Measurements from ENCODE around the gene NAXD. TPM values are rescaled to one million over a fixed set of nuclear protein-coding genes. Genes with fewer than 3 reads are reported as not detected.

The NAXD gene
- total RNA-seq, 1 donor from 2014 or later, result 35.0 TPM

- no peak for DNase-seq (ENCODE audit: low read depth, low spot score)
- Mint-ChIP-seq H3K9me3 (no peaks in the 10 kb centered on the region), H3K27ac (ENCODE audit: unreplicated experiment) (no peak overlapping the region), H3K27me3 (ENCODE audit: low read depth) (peaks cover 14% of the 10 kb centered on the region), H3K4me1 (peaks cover 12% of the 10 kb centered on the region), H3K4me3 (no peak overlapping the region), H3K36me3 (ENCODE audit: low read depth) (no peaks in the 10 kb centered on the region)
- no peak for TF ChIP-seq CTCF (conservative IDR thresholded peaks at IDR 0.05)
These were observed 38.4 kb upstream of the NAXD start for GRCh38 chr13:110576736-110577476.

GRCh38 chr13:110578363-110578762 is 37.0 kb upstream of the NAXD start:
- Mint-ChIP-seq H3K9me3 (no peaks in the 10 kb centered on the region), H3K4me1 (peaks cover 12% of the 10 kb centered on the region), H3K36me3 (ENCODE audit: low read depth) (no peaks in the 10 kb centered on the region), H3K4me3 (no peak overlapping the region), H3K27me3 (ENCODE audit: low read depth) (peaks cover 14% of the 10 kb centered on the region), H3K27ac (ENCODE audit: unreplicated experiment) (peak overlapping the region; percentile 83)
- TF ChIP-seq CTCF (conservative IDR thresholded peaks at IDR 0.05), result no peak
- no peak for DNase-seq (ENCODE audit: low read depth, low spot score)

GRCh38 chr13:110580800-110581199 is 34.5 kb upstream of the NAXD start:
- H3K9me3 Mint-ChIP-seq, result peaks cover 2% of the 10 kb centered on the region
- H3K27me3 Mint-ChIP-seq (ENCODE audit: low read depth), result peaks cover under 1% of the 10 kb centered on the region
- H3K36me3 Mint-ChIP-seq (ENCODE audit: low read depth), result no peaks in the 10 kb centered on the region
- no peak overlapping the region for H3K4me3 Mint-ChIP-seq
- no peaks in the 10 kb centered on the region for H3K4me1 Mint-ChIP-seq
- no peak for TF ChIP-seq CTCF (conservative IDR thresholded peaks at IDR 0.05)
- no peak for DNase-seq (ENCODE audit: low read depth, low spot score)
- no peak overlapping the region for H3K27ac Mint-ChIP-seq (ENCODE audit: unreplicated experiment)

GRCh38 chr13:110581506-110582185 is 33.7 kb upstream of the NAXD start:
- Mint-ChIP-seq H3K4me1 (no peaks in the 10 kb centered on the region), H3K27me3 (ENCODE audit: low read depth) (no peaks in the 10 kb centered on the region), H3K9me3 (peaks cover 2% of the 10 kb centered on the region), H3K27ac (ENCODE audit: unreplicated experiment) (no peak overlapping the region), H3K36me3 (ENCODE audit: low read depth) (no peaks in the 10 kb centered on the region), H3K4me3 (no peak overlapping the region)
- no peak for TF ChIP-seq CTCF (conservative IDR thresholded peaks at IDR 0.05)
- DNase-seq (ENCODE audit: low read depth, low spot score), result no peak

- Mint-ChIP-seq H3K27ac (ENCODE audit: unreplicated experiment) (no peak overlapping the region), H3K27me3 (ENCODE audit: low read depth) (no peaks in the 10 kb centered on the region), H3K9me3 (peaks cover 2% of the 10 kb centered on the region), H3K4me3 (no peak overlapping the region), H3K36me3 (ENCODE audit: low read depth) (no peaks in the 10 kb centered on the region), H3K4me1 (no peaks in the 10 kb centered on the region)
- TF ChIP-seq CTCF (conservative IDR thresholded peaks at IDR 0.05), result no peak
- no peak for DNase-seq (ENCODE audit: low read depth, low spot score)
These were observed 32.9 kb upstream of the NAXD start for GRCh38 chr13:110582421-110582954.

All from neural crest cell (in vitro differentiated cells).